OCI-LY7 (cell line): ENCODE data around the gene MTMR1. TPM values are rescaled to one million over a fixed set of nuclear protein-coding genes. Genes with fewer than 3 reads are reported as not detected.

Source experiments
- BruUV-seq: library from RNA; stranded (reverse); fragments of 400-500 nt; replicated peaks from 2 replicates; lab custom pipeline; 2021; lab: Mats Ljungman, UMichigan
- CTCF ChIA-PET: fragments of 300-600 bp; sonication (Branson Sonifier 250); formaldehyde crosslinking; loops from one replicate; lab custom pipeline; 2022; ENCODE audit warnings: antibody characterized with exemption; ENCODE audit not compliant: unreplicated experiment; lab: Charles Lee
- POLR2A ChIA-PET: fragments of 300-600 bp; sonication (Branson Sonifier 250); formaldehyde crosslinking; loops from one replicate; lab custom pipeline; 2022; ENCODE audit warnings: antibody characterized with exemption; lab: Charles Lee
- DNase-seq: peaks from one replicate; pipeline ENCODE4 v3.0.0-alpha.2; 2015; ENCODE audit warnings: low spot score
- H2AFZ ChIP-seq: fragments of 200-600 bp; sonication (generic), shearing (Covaris generic); 2 replicates; pipeline ENCODE4 v1.6.1; 2014; ENCODE audit warnings: mild to moderate bottlenecking, antibody characterized with exemption, low read length, moderate library complexity
- H3K27ac ChIP-seq: fragments of 200-600 bp; sonication (generic); 2 replicates; pipeline ENCODE4 v1.5.1; 2014; ENCODE audit warnings: mixed run types, low read depth, mild to moderate bottlenecking, moderate library complexity, low read length, inconsistent platforms; ENCODE audit not compliant: poor library complexity, severe bottlenecking
- H3K36me3 ChIP-seq: fragments of 200-600 bp; sonication (generic); 2 replicates; pipeline ENCODE4 v1.6.1; 2014; ENCODE audit warnings: mild to moderate bottlenecking, antibody characterized with exemption, low read length, moderate library complexity, mixed read lengths; ENCODE audit not compliant: insufficient read depth
- H3K4me1 ChIP-seq: fragments of 200-600 bp; sonication (generic); 2 replicates; pipeline ENCODE4 v1.5.1; 2014; ENCODE audit warnings: mild to moderate bottlenecking, low read length; ENCODE audit not compliant: insufficient read depth, poor library complexity, severe bottlenecking
- H3K4me2 ChIP-seq: fragments of 200-600 bp; sonication (generic); 2 replicates; pipeline ENCODE4 v1.6.1; 2014; ENCODE audit warnings: mild to moderate bottlenecking, low read length
- H3K4me3 ChIP-seq: fragments of 200-600 bp; sonication (generic); 2 replicates; pipeline ENCODE4 v1.5.1; 2014; ENCODE audit warnings: mild to moderate bottlenecking, low read depth, low read length; ENCODE audit not compliant: poor library complexity, severe bottlenecking
- H3K79me2 ChIP-seq: fragments of 200-600 bp; sonication (generic); 2 replicates; pipeline ENCODE4 v1.6.1; 2016; ENCODE audit warnings: low read depth, mild to moderate bottlenecking, low read length, moderate library complexity, mixed read lengths; ENCODE audit not compliant: insufficient read depth
- H3K9me2 ChIP-seq: fragments of 200-600 bp; sonication (generic); 2 replicates; pipeline ENCODE4 v1.6.1; 2016; ENCODE audit warnings: mild to moderate bottlenecking, low read length, mixed read lengths; ENCODE audit not compliant: insufficient read depth
- H3K9me3 ChIP-seq: fragments of 200-600 bp; sonication (generic); 2 replicates; pipeline ENCODE4 v1.6.1; 2014; ENCODE audit warnings: mild to moderate bottlenecking, mixed run types, low read length, mixed read lengths
- H4K20me1 ChIP-seq: fragments of 200-600 bp; sonication (generic); 2 replicates; pipeline ENCODE4 v1.6.1; 2014; ENCODE audit warnings: mild to moderate bottlenecking, antibody characterized with exemption, low read length, moderate library complexity, mixed read lengths; ENCODE audit not compliant: insufficient read depth
- CTCF ChIP-seq: fragments of 200-600 bp; sonication (generic); conservative IDR thresholded peaks from 2 replicates; pipeline ENCODE4 v1.5.1; 2014; ENCODE audit warnings: mild to moderate bottlenecking, antibody characterized with exemption, low read length, moderate library complexity, mixed read lengths
- EZH2phosphoT487 ChIP-seq: fragments of 200-600 bp; sonication (generic); IDR thresholded peaks from 2 replicates; pipeline ENCODE4 v1.6.1; 2018; ENCODE audit warnings: low read depth, borderline replicate concordance, mild to moderate bottlenecking, mixed run types, antibody characterized with exemption, low read length, moderate library complexity, mixed read lengths
- intact Hi-C: fragments of 100-400 bp; cut with micrococcal nuclease; formaldehyde crosslinking; loops from one replicate; pipeline ENCODE4 v1.10.0; 2022; ENCODE audit not compliant: unreplicated experiment
- total RNA-seq, 2 experiments: library from RNA; depleted of rRNA in 1 of 2; stranded (reverse); fragments of >200 nt in 1 of 2; shearing (Covaris generic) in 1 of 2; gene quantifications; 2 replicates each; pipeline ENCODE4 v1.2.3, GENCODE V29; 2014 to 2022

Gene MTMR1
- total RNA-seq, 2 experiments from 2014 or later, result 49.7 to 57.6 TPM

GRCh38 chrX:150761819-150762216, 68.6 kb downstream of the MTMR1 start:
- Histone ChIP-seq H3K4me1 (no peaks in the 10 kb centered on the region), H3K27ac (no peak overlapping the region), H3K4me2 (no peak overlapping the region), H3K9me2 (no peaks in the 10 kb centered on the region), H3K4me3 (no peak overlapping the region), H3K36me3 (peaks cover 18% of the 10 kb centered on the region), H3K79me2 (no peaks in the 10 kb centered on the region), H3K9me3 (no peaks in the 10 kb centered on the region), H4K20me1 (no peaks in the 10 kb centered on the region), H2AFZ (no peak overlapping the region)
- no peak for DNase-seq
- TF ChIP-seq CTCF (no peak), EZH2phosphoT487 (no peak)
- intact Hi-C loops, result no loop called here
- BruUV-seq, result no TSS peak
- ChIA-PET POLR2A (no interaction called here), CTCF (no interaction called here)

- no peak for DNase-seq
- intact Hi-C loops, result no loop called here
- no peak for TF ChIP-seq EZH2phosphoT487
- no peak for TF ChIP-seq CTCF
- Histone ChIP-seq H4K20me1 (no peaks in the 10 kb centered on the region), H3K4me3 (no peak overlapping the region), H2AFZ (no peak overlapping the region), H3K79me2 (no peaks in the 10 kb centered on the region), H3K9me2 (no peaks in the 10 kb centered on the region), H3K9me3 (no peaks in the 10 kb centered on the region), H3K27ac (no peak overlapping the region), H3K36me3 (peaks cover 15% of the 10 kb centered on the region), H3K4me1 (no peaks in the 10 kb centered on the region), H3K4me2 (no peak overlapping the region)
- no TSS peak for BruUV-seq
- ChIA-PET POLR2A (interaction anchor here (0.7 kb wide), 1 partner anchor 20 kb away, joined by 3 read pairs; no protein-coding TSS in a partner anchor), CTCF (no interaction called here)
Observed at GRCh38 chrX:150762258-150763165, 69.3 kb downstream of the MTMR1 start.

GRCh38 chrX:150763303-150763797, 70.2 kb downstream of the MTMR1 start:
- H3K9me3 ChIP-seq, result no peaks in the 10 kb centered on the region
- no peak for DNase-seq
- POLR2A ChIA-PET, result interaction anchor here (0.7 to 0.9 kb wide), 2 partner anchors 20 to 87 kb away, joined by 3 read pairs; no protein-coding TSS in a partner anchor
- no peaks in the 10 kb centered on the region for H3K9me2 ChIP-seq
- no peak overlapping the region for H3K4me2 ChIP-seq
- no peak overlapping the region for H3K4me3 ChIP-seq
- no TSS peak for BruUV-seq
- H2AFZ ChIP-seq, result no peak overlapping the region
- TF ChIP-seq CTCF (no peak), EZH2phosphoT487 (no peak)
- H3K79me2 ChIP-seq, result no peaks in the 10 kb centered on the region
- CTCF ChIA-PET, result no interaction called here
- intact Hi-C loops, result no loop called here
- peaks cover 10% of the 10 kb centered on the region; the same call in 1 of the 2 replicates for H3K36me3 ChIP-seq
- no peaks in the 10 kb centered on the region for H3K4me1 ChIP-seq
- no peaks in the 10 kb centered on the region for H4K20me1 ChIP-seq
- no peak overlapping the region for H3K27ac ChIP-seq
